Stimulated activated CD8-positive, alpha-beta memory T cell treated with anti-CD3 and anti-CD28 coated beads, Interleukin-12 subunit alpha, Interleukin-12 subunit beta, amount 100 ng/mL, for 4 hours (primary cell): ENCODE results near the gene C14orf132.

Experiments
- DNase-seq: peaks from one replicate; pipeline ENCODE4 v3.0.0-alpha.2; 2020; ENCODE audit warnings: low read depth

C14orf132 gene

GRCh38 chr14:96040828-96041371 is 1.7 kb downstream of the C14orf132 start:
- DNase-seq = no peak

- DNase-seq = no peak
Observed at GRCh38 chr14:96042248-96042930, 3.2 kb downstream of the C14orf132 start.

- no peak for DNase-seq
Observed at GRCh38 chr14:96046630-96047029, 7.5 kb downstream of the C14orf132 start.

GRCh38 chr14:96047101-96047500 is 7.9 kb downstream of the C14orf132 start:
- DNase-seq = no peak

- no peak for DNase-seq
Observed at GRCh38 chr14:96049932-96050331, 10.8 kb downstream of the C14orf132 start.

GRCh38 chr14:96050482-96050881 is 11.3 kb downstream of the C14orf132 start:
- no peak for DNase-seq

GRCh38 chr14:96051231-96051630 is 12.1 kb downstream of the C14orf132 start:
- DNase-seq = no peak

- no peak for DNase-seq
Observed at GRCh38 chr14:96051642-96052540, 12.7 kb downstream of the C14orf132 start.

- no peak for DNase-seq
Observed at GRCh38 chr14:96052541-96053247, 13.5 kb downstream of the C14orf132 start.

- DNase-seq = no peak
Observed at GRCh38 chr14:96053248-96053599, 14.1 kb downstream of the C14orf132 start.

- DNase-seq = no peak
Observed at GRCh38 chr14:96053600-96054381, 14.6 kb downstream of the C14orf132 start.

GRCh38 chr14:96054661-96055060 is 15.5 kb downstream of the C14orf132 start:
- DNase-seq = no peak

- DNase-seq = no peak
Observed at GRCh38 chr14:96055065-96055752, 16.0 kb downstream of the C14orf132 start.

- no peak for DNase-seq
Observed at GRCh38 chr14:96055753-96056508, 16.8 kb downstream of the C14orf132 start.

GRCh38 chr14:96056509-96057422 is 17.6 kb downstream of the C14orf132 start:
- no peak for DNase-seq

GRCh38 chr14:96057738-96058137 is 18.6 kb downstream of the C14orf132 start:
- no peak for DNase-seq

- no peak for DNase-seq
Observed at GRCh38 chr14:96058576-96059200, 19.5 kb downstream of the C14orf132 start.

GRCh38 chr14:96059519-96060135 is 20.5 kb downstream of the C14orf132 start:
- no peak for DNase-seq
